ENCODE results near the gene XYLB.

DNA sequence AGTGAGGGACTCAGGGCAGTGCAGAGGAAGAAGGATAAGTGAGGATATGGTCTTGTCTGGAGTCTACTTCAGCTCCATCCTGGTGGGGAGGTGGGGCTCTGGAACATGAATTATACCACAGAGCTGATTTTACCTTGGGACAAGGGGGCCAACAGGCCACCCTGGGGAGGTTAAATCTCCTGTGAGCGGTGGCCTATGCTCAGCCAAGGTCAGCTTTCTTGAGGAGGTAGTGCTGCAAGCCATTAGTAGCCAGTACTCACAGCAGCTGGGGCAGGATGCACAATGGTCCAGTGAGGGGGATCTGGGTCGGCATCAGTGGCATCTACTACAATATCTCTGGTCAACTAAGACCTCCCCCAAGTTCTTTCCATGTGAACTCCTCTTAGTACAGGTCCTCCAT lies 49.7 kb downstream of the XYLB start:
- TF ChIP-seq CTCF (IDR thresholded peaks at IDR 0.05) (no peak), EZH2 (IDR thresholded peaks at IDR 0.05) (no peak), EZH2phosphoT487 (IDR thresholded peaks at IDR 0.05) (no peak)

Measured in neural progenitor cell (in vitro differentiated cells).